Ureter (tissue), 1 donor: ENCODE data around the gene ALPL. TPM values are rescaled to one million over a fixed set of nuclear protein-coding genes. Genes with fewer than 3 reads are reported as not detected.

ENCODE experiments used
- DNase-seq: peaks from one replicate; pipeline ENCODE4 v3.0.0-alpha.2; 2020; ENCODE audit warnings: low spot score
- total RNA-seq: library from RNA; stranded (reverse); gene quantifications from one replicate; pipeline ENCODE4 v1.2.4, GENCODE V29; 2023
- donor health status: DM: yes; HTN: yes; CAD: no.

ALPL gene
- total RNA-seq, 1 donor from 2014 or later, result 12.9 TPM

DNA sequence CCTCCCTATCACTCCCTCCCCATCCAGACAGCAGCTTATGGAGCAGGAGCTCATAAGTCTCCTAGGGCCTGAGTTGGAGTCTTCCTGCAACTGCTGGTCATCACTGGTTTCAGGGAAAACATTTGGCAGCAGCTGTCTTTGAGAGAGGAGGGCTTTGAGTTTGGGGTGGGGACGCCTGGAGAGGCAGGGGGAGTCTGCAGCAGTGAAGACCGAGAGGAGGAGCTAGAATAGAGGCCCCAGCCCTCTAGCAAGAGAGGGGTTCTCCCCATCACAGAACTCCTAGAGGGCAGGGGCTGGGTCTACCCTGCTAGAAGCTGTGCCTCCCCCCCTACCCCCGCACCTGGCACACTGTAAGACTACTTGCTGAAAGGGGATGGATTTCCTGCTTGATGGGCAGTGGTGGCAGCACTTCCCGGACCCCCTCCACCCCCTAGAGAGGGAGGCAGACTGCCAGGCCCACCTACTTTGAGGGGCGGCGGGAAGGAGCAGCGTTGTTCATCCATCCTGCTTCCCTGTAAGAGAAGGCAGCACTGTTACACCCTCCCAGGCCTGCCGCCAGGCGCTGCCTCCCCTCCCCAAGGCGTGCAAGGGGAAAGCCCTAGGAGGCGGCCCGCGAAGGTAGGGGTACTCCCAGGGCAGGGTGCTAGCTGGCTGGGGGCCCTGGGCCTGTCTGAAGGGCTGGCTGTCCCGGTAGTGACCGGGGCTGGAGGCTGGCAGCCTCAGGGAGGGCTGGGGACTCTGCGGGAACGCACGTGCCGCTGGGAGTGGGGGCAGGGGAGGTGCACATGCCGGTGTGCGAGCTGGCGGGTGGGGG lies 109.5 kb downstream of the ALPL start:
- DNase-seq, result no peak

GRCh38 chr1:21619375-21619947 lies 110.2 kb downstream of the ALPL start:
- DNase-seq, result no peak

DNA sequence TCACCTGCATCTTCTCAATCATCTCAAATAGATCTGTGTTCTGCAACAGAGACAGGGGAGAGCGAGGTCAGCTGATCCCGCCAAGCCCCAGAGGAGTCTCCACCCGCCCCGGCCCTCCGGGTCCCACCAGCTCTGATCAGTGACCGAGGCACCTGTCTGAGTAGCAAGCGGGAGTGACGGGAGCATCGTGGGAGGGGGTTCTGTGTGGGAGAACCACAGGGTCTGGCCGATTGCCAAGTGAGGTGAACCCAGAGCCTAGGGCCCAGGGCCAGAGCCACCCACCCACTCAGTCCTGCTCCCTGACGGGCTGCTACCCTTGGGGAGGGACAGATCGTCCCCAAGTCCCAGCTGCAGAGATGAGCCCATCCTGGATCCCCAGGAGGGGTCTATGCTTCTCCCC lies 110.8 kb downstream of the ALPL start:
- DNase-seq, result no peak

- DNase-seq, result no peak
Measured at GRCh38 chr1:21620496-21620895, 111.3 kb downstream of the ALPL start.

GRCh38 chr1:21621051-21621450 lies 111.8 kb downstream of the ALPL start:
- DNase-seq, result no peak

DNA sequence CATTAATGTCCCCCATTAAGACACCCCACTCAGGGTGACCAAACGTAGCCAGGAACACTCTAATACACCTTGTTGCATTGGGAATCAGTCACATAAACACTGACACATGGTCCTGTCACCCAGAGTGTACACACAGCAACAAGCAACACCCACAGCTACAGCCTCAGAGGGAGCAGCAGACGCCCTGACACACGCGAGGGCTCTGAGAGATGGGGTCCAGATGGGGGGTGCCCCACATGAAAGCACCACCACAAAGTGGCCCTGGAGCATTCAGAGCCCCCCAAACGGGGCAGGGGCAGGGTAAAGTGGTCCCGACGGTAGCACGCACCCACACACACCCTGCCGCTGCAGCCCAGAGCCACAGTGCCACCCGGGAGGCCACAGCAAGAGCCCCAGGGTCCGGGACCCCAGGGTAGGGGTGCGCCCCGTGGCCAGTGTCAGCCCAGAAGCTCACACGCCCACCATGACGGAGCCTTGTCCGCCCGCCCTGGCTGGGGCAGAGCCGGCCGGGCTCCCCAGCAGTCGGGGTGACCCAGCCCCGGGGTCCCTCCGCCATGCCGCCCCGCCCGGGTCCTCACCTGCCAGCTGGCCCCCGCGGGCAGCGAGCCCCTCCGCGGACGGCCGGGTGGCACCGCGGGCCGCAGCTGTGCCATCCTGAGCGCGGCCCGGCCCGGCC lies 112.7 kb downstream of the ALPL start:
- DNase-seq, result no peak

- DNase-seq, result no peak
Measured at GRCh38 chr1:21622466-21623315, 113.5 kb downstream of the ALPL start.

- DNase-seq, result peak; percentile 81
Measured at GRCh38 chr1:21623410-21623961, 114.3 kb downstream of the ALPL start.

GRCh38 chr1:21624571-21625389 lies 115.6 kb downstream of the ALPL start:
- no peak for DNase-seq

- no peak for DNase-seq
Measured at GRCh38 chr1:21625390-21626190, 116.4 kb downstream of the ALPL start.

DNA sequence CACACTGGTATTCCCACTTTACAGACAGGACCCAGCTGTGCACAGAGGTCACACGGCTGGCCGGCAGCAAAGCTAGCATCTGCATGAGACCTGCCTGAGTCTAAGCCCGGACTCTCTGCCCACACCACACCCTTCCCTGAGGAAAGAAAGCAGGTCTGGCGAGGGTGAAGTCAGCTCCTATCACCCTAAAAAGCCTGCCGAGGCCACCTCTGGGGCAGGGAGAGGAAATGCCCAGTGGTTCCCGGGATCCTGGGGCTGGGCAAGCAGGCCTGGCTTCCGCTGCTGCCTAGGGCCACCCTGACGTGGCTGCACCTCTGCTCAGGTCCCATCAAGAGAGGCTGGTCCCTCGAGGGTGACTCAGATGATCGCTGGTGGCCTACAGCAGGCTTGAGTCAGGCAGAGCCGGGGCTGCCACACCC lies 117.7 kb downstream of the ALPL start:
- peak; percentile 69 for DNase-seq

Other genes with a start within 250 kb of the ALPL start
- gene ECE1, start 219.0 kb upstream of the ALPL start, total RNA-seq, result 131 TPM
- gene NBPF3, start 69.3 kb upstream of the ALPL start, total RNA-seq, result 21.5 TPM
- 47.0 TPM for gene RAP1GAP, start 159.9 kb downstream of the ALPL start, total RNA-seq